Lower leg skin (tissue), 4 donors: ENCODE data around the gene PRICKLE1. TPM values are rescaled to one million over a fixed set of nuclear protein-coding genes. Genes with fewer than 3 reads are reported as not detected.

Experiments
- DNase-seq, 2 donors: peaks; one replicate each; pipeline ENCODE4 v3.0.0-alpha.2; 2019; ENCODE audit warnings: low spot score in 2 of 2
- H3K4me3 ChIP-seq: fragments of 200-600 bp; sonication (generic); 2 replicates; pipeline ENCODE4 v1.5.1; 2017; ENCODE audit warnings: mild to moderate bottlenecking, low read depth; ENCODE audit not compliant: poor library complexity, severe bottlenecking
- CTCF ChIP-seq, 3 donors: fragments of 450-650 bp; IDR thresholded peaks; one replicate each; pipeline ENCODE4 v1.5.1; 2016; ENCODE audit warnings: antibody characterized with exemption in 3 of 3, mild to moderate bottlenecking in 3 of 3, moderate library complexity in 2 of 3
- POLR2A ChIP-seq, 2 donors: fragments of 450-650 bp; IDR thresholded peaks; one replicate each; pipeline ENCODE4 v1.6.1; 2016 to 2017; ENCODE audit warnings: antibody characterized with exemption in 2 of 2, mild to moderate bottlenecking in 1 of 2, moderate library complexity in 1 of 2
- WGBS, 2 donors: methylation state at CpG; one replicate each; pipeline ENCODE4 v1.1.5; 2018; 5-methylcytosine and 5-hydroxymethylcytosine counted together
- intact Hi-C: fragments of 100-400 bp; cut with DNase I; formaldehyde crosslinking; loops from one replicate; pipeline ENCODE4 v1.15.0; 2023; ENCODE audit warnings: low total_unique reads
- total RNA-seq, 4 donors: library from RNA; depleted of rRNA; stranded (reverse); fragments of >200 nt; gene quantifications; one replicate each; pipeline ENCODE4 v1.1.0, GENCODE V29; 2016

PRICKLE1 gene
- total RNA-seq, 4 donors from 2014 or later: 3.8 to 39.8 (median 14.4) TPM

- intact Hi-C loops: no loop called here
- 95% methylated on average over 19 of the region's 19 CpGs for WGBS, 2 donors
- no peak for DNase-seq
Observed at GRCh38 chr12:42442311-42442759, 147.2 kb downstream of the PRICKLE1 start.

GRCh38 chr12:42440608-42441007 lies 148.9 kb downstream of the PRICKLE1 start:
- WGBS, 2 donors: 98% methylated on average over 11 of the region's 11 CpGs
- DNase-seq: no peak
- TF ChIP-seq CTCF (IDR thresholded peaks at IDR 0.05): no peak
- TF ChIP-seq POLR2A (IDR thresholded peaks at IDR 0.05): no peak
- H3K4me3 ChIP-seq: no peak overlapping the region
- intact Hi-C loops: no loop called here

More at GRCh38 chr12:42442311-42442759, 147.2 kb downstream of the PRICKLE1 start:
- no peak overlapping the region for H3K4me3 ChIP-seq
- no peak for TF ChIP-seq POLR2A (IDR thresholded peaks at IDR 0.05)

GRCh38 chr12:42432517-42433140 lies 156.9 kb downstream of the PRICKLE1 start:
- no peak overlapping the region for H3K4me3 ChIP-seq
- WGBS, 2 donors: 96 to 97% methylated on average over 5 of the region's 5 CpGs
- intact Hi-C loops: no loop called here
- no peak for TF ChIP-seq POLR2A (IDR thresholded peaks at IDR 0.05)
- no peak for DNase-seq

GRCh38 chr12:42428850-42429249 lies 160.7 kb downstream of the PRICKLE1 start:
- no peak for TF ChIP-seq CTCF (IDR thresholded peaks at IDR 0.05)
- no peak for DNase-seq
- no peak overlapping the region for H3K4me3 ChIP-seq
- intact Hi-C loops: no loop called here
- 80 to 89% methylated on average over 2 of the region's 2 CpGs for WGBS, 2 donors

GRCh38 chr12:42426746-42427145 lies 162.8 kb downstream of the PRICKLE1 start:
- intact Hi-C loops: no loop called here
- DNase-seq: no peak
- TF ChIP-seq POLR2A (IDR thresholded peaks at IDR 0.05): no peak
- TF ChIP-seq CTCF (IDR thresholded peaks at IDR 0.05): no peak
- WGBS, 2 donors: 82 to 84% methylated on average over 6 of the region's 6 CpGs
- no peak overlapping the region for H3K4me3 ChIP-seq

- no peak for TF ChIP-seq POLR2A (IDR thresholded peaks at IDR 0.05)
- no peak for TF ChIP-seq CTCF (IDR thresholded peaks at IDR 0.05)
- DNase-seq: no peak
- intact Hi-C loops: no loop called here
- H3K4me3 ChIP-seq: no peak overlapping the region
- 92% methylated on average over 1 of the region's 1 CpG for WGBS, 2 donors
Observed at GRCh38 chr12:42422785-42423184, 166.8 kb downstream of the PRICKLE1 start.
